RWPE1 (cell line): ENCODE results near the gene ZER1.

Source experiments
- CTCF ChIA-PET: fragments of 350-600 bp; sonication (Branson Sonifier 250); formaldehyde crosslinking; extraction: SDS; loops from one replicate; lab custom pipeline; 2021; lab: Yijun Ruan, JAX
- POLR2A ChIA-PET: fragments of 400-600 bp; formaldehyde crosslinking; extraction: SDS; loops from one replicate; lab custom pipeline; 2020; ENCODE audit warnings: antibody characterized with exemption; ENCODE audit not compliant: low non-redundant PET; lab: Yijun Ruan, JAX
- DNase-seq: peaks from one replicate; pipeline ENCODE4 v3.0.0; 2012; ENCODE audit warnings: low spot score
- H3K27ac ChIP-seq: fragments of 450-650 bp; 2 replicates; pipeline ENCODE4 v1.5.1; 2017
- TF ChIP-seq, protein P1 (sequence below): fragments of 450-650 bp; conservative IDR thresholded peaks from 2 replicates; pipeline ENCODE4 v1.5.1; 2017; ENCODE audit warnings: low read depth, mild to moderate bottlenecking

Gene ZER1

DNA sequence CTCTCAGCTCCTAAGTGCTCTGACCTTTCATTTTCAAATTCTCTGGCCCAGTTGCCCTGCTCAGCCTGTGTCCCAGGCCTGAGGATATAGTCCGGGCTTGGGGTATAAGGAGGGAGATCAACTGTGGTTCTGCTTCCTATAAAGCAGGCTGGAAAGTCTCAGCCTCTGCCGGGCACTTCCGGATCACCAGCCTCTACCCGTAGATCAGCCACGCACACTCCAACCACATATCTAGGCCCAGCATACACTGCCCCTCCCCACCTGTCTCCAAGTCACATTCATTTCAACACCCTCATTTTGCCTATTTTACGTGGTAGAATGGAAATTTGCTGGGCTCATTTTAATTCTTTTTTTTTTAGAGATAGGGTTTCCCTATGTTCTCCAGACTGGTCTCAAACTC lies 3.1 kb downstream of the ZER1 start:
- TF ChIP-seq, protein P1, sequence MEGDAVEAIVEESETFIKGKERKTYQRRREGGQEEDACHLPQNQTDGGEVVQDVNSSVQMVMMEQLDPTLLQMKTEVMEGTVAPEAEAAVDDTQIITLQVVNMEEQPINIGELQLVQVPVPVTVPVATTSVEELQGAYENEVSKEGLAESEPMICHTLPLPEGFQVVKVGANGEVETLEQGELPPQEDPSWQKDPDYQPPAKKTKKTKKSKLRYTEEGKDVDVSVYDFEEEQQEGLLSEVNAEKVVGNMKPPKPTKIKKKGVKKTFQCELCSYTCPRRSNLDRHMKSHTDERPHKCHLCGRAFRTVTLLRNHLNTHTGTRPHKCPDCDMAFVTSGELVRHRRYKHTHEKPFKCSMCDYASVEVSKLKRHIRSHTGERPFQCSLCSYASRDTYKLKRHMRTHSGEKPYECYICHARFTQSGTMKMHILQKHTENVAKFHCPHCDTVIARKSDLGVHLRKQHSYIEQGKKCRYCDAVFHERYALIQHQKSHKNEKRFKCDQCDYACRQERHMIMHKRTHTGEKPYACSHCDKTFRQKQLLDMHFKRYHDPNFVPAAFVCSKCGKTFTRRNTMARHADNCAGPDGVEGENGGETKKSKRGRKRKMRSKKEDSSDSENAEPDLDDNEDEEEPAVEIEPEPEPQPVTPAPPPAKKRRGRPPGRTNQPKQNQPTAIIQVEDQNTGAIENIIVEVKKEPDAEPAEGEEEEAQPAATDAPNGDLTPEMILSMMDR = no peak
- ChIA-PET POLR2A (interaction anchor here (0.6 kb wide), 1 partner anchor 281 kb away, joined by 3 read pairs; no protein-coding TSS in a partner anchor), CTCF (interaction anchor here (0.5 to 0.6 kb wide), 4 partner anchors 18 to 1659 kb away, joined by 3 to 8 read pairs (median 3); no protein-coding TSS in a partner anchor)
- H3K27ac ChIP-seq = peak overlapping the region; percentile 18; the same call in 1 of the 2 replicates
- DNase-seq = no peak

DNA sequence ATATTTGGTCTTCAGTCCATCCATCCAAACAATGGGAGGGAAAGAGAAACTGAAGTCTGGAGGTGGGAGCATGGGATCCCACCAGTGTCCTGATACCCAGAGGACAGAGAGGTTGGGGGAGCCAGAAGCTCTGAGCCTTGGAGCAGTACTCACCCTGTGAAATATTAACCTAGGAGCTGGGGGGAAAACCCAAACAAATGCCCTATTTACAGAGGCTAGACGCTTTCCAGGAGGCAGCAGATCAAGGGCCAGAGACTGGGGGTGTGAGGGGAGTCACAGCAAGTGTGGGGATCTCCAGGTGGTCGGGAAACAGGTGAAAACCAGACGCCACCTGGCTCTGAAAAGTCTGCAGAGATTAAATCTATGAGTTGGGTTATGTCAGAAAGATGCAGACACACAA lies 6.2 kb downstream of the ZER1 start:
- TF ChIP-seq, protein P1 = no peak
- no peak overlapping the region for H3K27ac ChIP-seq
- ChIA-PET CTCF (interaction anchor here (0.6 kb wide), 1 partner anchor 90 kb away, joined by 3 read pairs; no protein-coding TSS in a partner anchor), POLR2A (interaction anchor here (0.7 kb wide), 1 partner anchor 12 kb away, joined by 5 read pairs; no protein-coding TSS in a partner anchor)
- DNase-seq = no peak

- POLR2A ChIA-PET = no interaction called here
These were observed 7.4 kb downstream of the ZER1 start for GRCh38 chr9:128764361-128764760.

GRCh38 chr9:128762671-128763449 lies 8.9 kb downstream of the ZER1 start:
- TF ChIP-seq, protein P1 = no peak
- peak overlapping the region; percentile 29 for H3K27ac ChIP-seq
- ChIA-PET POLR2A (interaction anchor here (0.7 kb wide), 1 partner anchor 380 kb away, joined by 4 read pairs; no protein-coding TSS in a partner anchor), CTCF (no interaction called here)
- no peak for DNase-seq

More at GRCh38 chr9:128764361-128764760, 7.4 kb downstream of the ZER1 start:
- TF ChIP-seq, protein P1 = no peak
- no peak for DNase-seq
- H3K27ac ChIP-seq = no peak overlapping the region; the same call in 1 of the 2 replicates
- CTCF ChIA-PET = no interaction called here

DNA sequence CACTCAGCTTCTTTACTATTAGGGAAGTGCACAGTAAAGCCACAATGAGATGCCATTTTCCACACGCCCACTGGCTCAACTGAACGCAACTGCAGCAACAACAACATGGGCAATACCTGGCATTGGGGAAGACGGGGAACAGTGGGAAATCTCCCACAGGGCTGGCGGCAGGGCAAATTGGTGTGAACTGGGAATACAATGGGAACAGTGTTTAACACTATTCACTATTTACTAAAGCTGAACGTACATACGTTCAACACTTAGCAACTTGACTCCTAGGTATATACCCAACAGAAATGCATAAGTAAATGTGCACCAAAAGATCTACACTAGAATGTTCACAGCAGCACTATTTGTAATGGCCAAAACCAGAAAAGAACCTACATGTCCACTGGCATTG lies 14.1 kb downstream of the ZER1 start:
- POLR2A ChIA-PET = no interaction called here
- DNase-seq = no peak
- TF ChIP-seq, protein P1 = no peak
- CTCF ChIA-PET = interaction anchor here (0.6 kb wide), 1 partner anchor 24 kb away, joined by 4 read pairs; no protein-coding TSS in a partner anchor
- no peak overlapping the region for H3K27ac ChIP-seq

DNA sequence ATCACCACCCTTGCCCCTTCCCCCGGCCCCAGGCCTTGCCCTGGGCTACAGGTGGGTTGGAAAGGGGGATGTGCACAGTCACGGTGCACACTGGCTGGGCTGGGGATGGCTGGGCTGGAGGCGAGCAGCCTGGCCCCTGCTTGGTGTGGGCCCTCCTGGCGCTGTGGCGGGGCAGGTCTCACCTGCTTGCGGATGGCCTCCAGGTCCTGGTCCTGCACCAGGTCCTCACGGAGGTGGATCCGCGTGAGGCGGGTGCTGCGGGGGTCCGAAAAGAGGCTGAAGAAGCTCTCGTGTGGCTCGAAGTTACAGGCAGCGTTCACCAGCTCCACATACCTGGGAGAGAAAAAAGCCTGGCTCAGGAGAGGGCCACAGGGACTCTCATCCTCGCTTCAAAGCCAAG lies 18.1 kb downstream of the ZER1 start:
- DNase-seq = no peak
- POLR2A ChIA-PET = interaction anchor here (0.6 kb wide), 1 partner anchor 12 kb away, joined by 5 read pairs; no protein-coding TSS in a partner anchor
- CTCF ChIA-PET = interaction anchor here (0.5 kb wide), 1 partner anchor 105 kb away, joined by 3 read pairs; no protein-coding TSS in a partner anchor
- H3K27ac ChIP-seq = no peak overlapping the region
- TF ChIP-seq, protein P1 = no peak
